GM21367 (cell line): ENCODE results near the gene FSTL5.

Experiments used
- ATAC-seq: cut with Tn5 transposase; IDR thresholded peaks from one replicate; pipeline ENCODE4 v1.9.1; 2021; ENCODE audit not compliant: unreplicated experiment

Gene FSTL5

GRCh38 chr4:161345741-161346140 is 818.1 kb downstream of the FSTL5 start:
- ATAC-seq = no peak

- ATAC-seq = no peak
These were observed 820.2 kb downstream of the FSTL5 start for GRCh38 chr4:161343569-161343950.

GRCh38 chr4:161342881-161343568 is 820.8 kb downstream of the FSTL5 start:
- ATAC-seq = no peak

- no peak for ATAC-seq
These were observed 827.2 kb downstream of the FSTL5 start for GRCh38 chr4:161336621-161337020.

GRCh38 chr4:161336016-161336530 is 827.7 kb downstream of the FSTL5 start:
- no peak for ATAC-seq
